Stomach (tissue), 4 donors: ENCODE results near the gene AFM.

Experiments
- EP300 ChIP-seq: sonication (generic); formaldehyde crosslinking; IDR thresholded peaks from one replicate; pipeline ENCODE4 v1.6.1; 2017; ENCODE audit warnings: antibody characterized with exemption
- POLR2A ChIP-seq, 4 donors: fragments of 450-650 bp; IDR thresholded peaks; one replicate each; pipeline ENCODE4 v1.6.1; 2016; ENCODE audit warnings: antibody characterized with exemption in 4 of 4, control low read depth in 2 of 4, mild to moderate bottlenecking in 1 of 4, moderate library complexity in 1 of 4
- POLR2AphosphoS5 ChIP-seq, 3 donors: sonication (generic); formaldehyde crosslinking; IDR thresholded peaks; one replicate each; pipeline ENCODE4 v1.6.1; 2016; ENCODE audit warnings: antibody characterized with exemption in 3 of 3
- TF ChIP-seq, protein P1 (sequence below), 7 experiments: fragments of 450-650 bp in 4 of 7; fragments of 200-600 bp in 3 of 7; sonication (generic) in 3 of 7; IDR thresholded peaks; one replicate each; pipeline ENCODE4 v1.5.1; 2016 to 2019; ENCODE audit warnings: antibody characterized with exemption in 7 of 7, control low read depth in 2 of 7, mild to moderate bottlenecking in 1 of 7

DNA sequence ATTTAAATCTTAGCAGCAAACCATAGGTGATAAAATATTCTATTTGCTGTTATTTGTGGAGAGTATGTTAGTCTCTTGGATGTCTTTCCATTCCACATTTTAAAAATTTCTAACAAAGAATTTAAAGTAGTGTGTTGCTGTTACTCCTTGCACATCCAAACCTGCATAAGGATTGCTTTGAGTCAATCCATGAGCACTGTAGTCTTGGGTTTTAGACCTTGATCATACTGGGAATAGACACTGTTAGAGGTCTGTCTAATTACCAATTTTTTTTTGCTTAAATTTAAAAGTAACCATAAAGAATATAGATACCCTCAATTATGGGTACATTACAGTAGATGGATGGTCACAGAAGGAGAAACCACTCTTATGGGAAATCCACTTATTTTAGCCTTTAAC, 44.0 kb upstream of the AFM start:
- TF ChIP-seq, protein P1, sequence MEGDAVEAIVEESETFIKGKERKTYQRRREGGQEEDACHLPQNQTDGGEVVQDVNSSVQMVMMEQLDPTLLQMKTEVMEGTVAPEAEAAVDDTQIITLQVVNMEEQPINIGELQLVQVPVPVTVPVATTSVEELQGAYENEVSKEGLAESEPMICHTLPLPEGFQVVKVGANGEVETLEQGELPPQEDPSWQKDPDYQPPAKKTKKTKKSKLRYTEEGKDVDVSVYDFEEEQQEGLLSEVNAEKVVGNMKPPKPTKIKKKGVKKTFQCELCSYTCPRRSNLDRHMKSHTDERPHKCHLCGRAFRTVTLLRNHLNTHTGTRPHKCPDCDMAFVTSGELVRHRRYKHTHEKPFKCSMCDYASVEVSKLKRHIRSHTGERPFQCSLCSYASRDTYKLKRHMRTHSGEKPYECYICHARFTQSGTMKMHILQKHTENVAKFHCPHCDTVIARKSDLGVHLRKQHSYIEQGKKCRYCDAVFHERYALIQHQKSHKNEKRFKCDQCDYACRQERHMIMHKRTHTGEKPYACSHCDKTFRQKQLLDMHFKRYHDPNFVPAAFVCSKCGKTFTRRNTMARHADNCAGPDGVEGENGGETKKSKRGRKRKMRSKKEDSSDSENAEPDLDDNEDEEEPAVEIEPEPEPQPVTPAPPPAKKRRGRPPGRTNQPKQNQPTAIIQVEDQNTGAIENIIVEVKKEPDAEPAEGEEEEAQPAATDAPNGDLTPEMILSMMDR (IDR thresholded peaks at IDR 0.05) = no peak
- no peak for TF ChIP-seq POLR2A (IDR thresholded peaks at IDR 0.05)
- TF ChIP-seq EP300 = no peak
- TF ChIP-seq POLR2AphosphoS5 (IDR thresholded peaks at IDR 0.05) = no peak
